K562 (cell line): ENCODE results near the gene KRTCAP2. TPM values are rescaled to one million over a fixed set of nuclear protein-coding genes. Genes with fewer than 3 reads are reported as not detected.

Experiments used
- ASH1L ChIP-seq: fragments of 450-650 bp; IDR thresholded peaks from 2 replicates; pipeline ENCODE4 v1.6.1; 2018; ENCODE audit warnings: borderline replicate concordance, mild to moderate bottlenecking, low read depth; ENCODE audit not compliant: partially characterized antibody
- BMI1 ChIP-seq: fragments of 150-350 bp; IDR thresholded peaks from 2 replicates; pipeline ENCODE4 v1.6.1; 2014; ENCODE audit warnings: low read length
- CBFA2T2 ChIP-seq: fragments of 450-650 bp; conservative IDR thresholded peaks from 2 replicates; pipeline ENCODE4 v1.6.1; 2017; ENCODE audit warnings: mild to moderate bottlenecking
- CTCF ChIP-seq, 3 experiments: IDR thresholded peaks in 2 of 3; conservative IDR thresholded peaks in 1 of 3; 2 replicates each; pipeline ENCODE4 v1.5.1; 2011 to 2012; ENCODE audit warnings: low read length in 3 of 3, mild to moderate bottlenecking in 3 of 3, control low read depth in 2 of 3, improper control_type of control experiment in 1 of 3, inconsistent platforms in 1 of 3, low read depth in 1 of 3, mixed read lengths in 1 of 3, moderate library complexity in 1 of 3; ENCODE audit not compliant: insufficient read depth in 2 of 3
- E2F6 ChIP-seq, 2 experiments: IDR thresholded peaks; 2 replicates each; pipeline ENCODE4 v1.6.1; 2011; ENCODE audit warnings: borderline replicate concordance in 1 of 2, control low read depth in 1 of 2, low read depth in 1 of 2, low read length in 1 of 2, mild to moderate bottlenecking in 1 of 2, mixed read lengths in 1 of 2, moderate library complexity in 1 of 2; ENCODE audit not compliant: insufficient read depth in 1 of 2, insufficient read length in 1 of 2, poor library complexity in 1 of 2, severe bottlenecking in 1 of 2; ENCODE audit errors: extremely low read depth in 1 of 2
- EP400 ChIP-seq: fragments of 450-650 bp; IDR thresholded peaks from 2 replicates; pipeline ENCODE4 v1.6.1; 2017; ENCODE audit warnings: antibody characterized with exemption, mild to moderate bottlenecking, moderate library complexity
- EZH2 ChIP-seq: IDR thresholded peaks from 2 replicates; pipeline ENCODE4 v1.6.1; 2012; ENCODE audit warnings: low read depth, mild to moderate bottlenecking, inconsistent platforms, low read length, borderline replicate concordance
- FUS ChIP-seq: fragments of 200-400 bp; formaldehyde crosslinking; optimal IDR thresholded peaks from 2 replicates; pipeline ENCODE3; 2017; ENCODE audit warnings: low read depth, low read length
- GATA2 ChIP-seq: sonication (generic); formaldehyde crosslinking; IDR thresholded peaks from 2 replicates; pipeline ENCODE4 v1.4.0; 2020; ENCODE audit warnings: mild to moderate bottlenecking, missing genetic modification reagents
- HDAC3 ChIP-seq: fragments of 450-650 bp; IDR thresholded peaks from 2 replicates; pipeline ENCODE4 v1.6.1; 2018; ENCODE audit warnings: borderline replicate concordance, mild to moderate bottlenecking, moderate library complexity; ENCODE audit not compliant: partially characterized antibody
- HDAC6 ChIP-seq: IDR thresholded peaks from 2 replicates; pipeline ENCODE4 v1.6.1; 2012; ENCODE audit warnings: low read depth, mild to moderate bottlenecking, control low read depth, inconsistent platforms, low read length, moderate library complexity
- HES1 ChIP-seq: fragments of 450-650 bp; IDR thresholded peaks from 2 replicates; pipeline ENCODE4 v1.6.1; 2016; ENCODE audit warnings: low read depth, mild to moderate bottlenecking, moderate library complexity
- HNRNPH1 ChIP-seq: fragments of 200-400 bp; formaldehyde crosslinking; optimal IDR thresholded peaks from 2 replicates; pipeline ENCODE3; 2017; ENCODE audit warnings: low read depth, mild to moderate bottlenecking, low read length, moderate library complexity
- KDM2B ChIP-seq: fragments of 250-450 bp; sonication (Bioruptor Pico); IDR thresholded peaks from 2 replicates; pipeline ENCODE4 v1.8.0; 2021; ENCODE audit warnings: mild to moderate bottlenecking, moderate library complexity
- MYBL2 ChIP-seq, 2 experiments: fragments of 450-650 bp in 1 of 2; sonication (generic) in 1 of 2; formaldehyde crosslinking in 1 of 2; IDR thresholded peaks; 2 replicates each; pipeline versions ENCODE4 v1.6.1 to v1.8.1; 2017 to 2022; ENCODE audit warnings: borderline replicate concordance in 1 of 2, inconsistent platforms in 1 of 2, low read depth in 1 of 2, mild to moderate bottlenecking in 1 of 2, missing genetic modification reagents in 1 of 2, moderate library complexity in 1 of 2
- NR3C1 ChIP-seq: sonication (generic); formaldehyde crosslinking; IDR thresholded peaks from 2 replicates; pipeline ENCODE4 v1.8.1; 2022; ENCODE audit warnings: missing genetic modification reagents
- PRPF4 ChIP-seq: fragments of 200-400 bp; formaldehyde crosslinking; IDR thresholded peaks from one replicate; pipeline ENCODE4 v1.6.1; 2017; ENCODE audit warnings: low read length, low read depth, mild to moderate bottlenecking; ENCODE audit not compliant: insufficient read depth, poor library complexity, severe bottlenecking
- TAF1 ChIP-seq: IDR thresholded peaks from 2 replicates; pipeline ENCODE4 v1.6.1; 2011; ENCODE audit warnings: mild to moderate bottlenecking, low read length, moderate library complexity; ENCODE audit not compliant: insufficient read depth, control insufficient read depth, severe bottlenecking; ENCODE audit errors: extremely low read depth
- USF2 ChIP-seq: sonication (generic); formaldehyde crosslinking; IDR thresholded peaks from 2 replicates; pipeline ENCODE4 v1.5.0; 2020; ENCODE audit warnings: missing genetic modification reagents
- ZBTB1 ChIP-seq: sonication (generic); formaldehyde crosslinking; IDR thresholded peaks from 2 replicates; pipeline ENCODE4 v1.8.1; 2023; ENCODE audit warnings: missing genetic modification reagents, low read depth, mild to moderate bottlenecking, borderline replicate concordance
- ZNF586 ChIP-seq: fragments of 450-650 bp; formaldehyde crosslinking; conservative IDR thresholded peaks from 2 replicates; pipeline ENCODE4 v1.4.0; 2020; ENCODE audit warnings: mild to moderate bottlenecking, moderate library complexity
- polyA plus RNA-seq, 8 experiments: library from polyadenylated mRNA; depleted of rRNA in 4 of 8; stranded (reverse) in 5 of 8; unstranded in 3 of 8; fragments of >200 nt; fragmentation: Nextera tagmentation in 2 of 8; fragmentation: Illumina TruSeq in 1 of 8; extraction: Ambion mirVana in 2 of 8; extraction: Trizol in 1 of 8; gene quantifications; 2 replicates each; pipeline versions ENCODE4 v1.2.1 to v1.2.3, GENCODE V29; 2011 to 2014; ENCODE audit warnings: inconsistent platforms in 1 of 8, missing spikeins in 1 of 8
- total RNA-seq, 7 experiments: library from RNA; depleted of rRNA in 6 of 7; stranded (reverse); fragments of >200 nt in 6 of 7; fragmentation: Illumina TruSeq in 2 of 7; extraction: Trizol in 2 of 7; gene quantifications; 2 replicates each; pipeline versions ENCODE4 v1.2.1 to v1.2.3, GENCODE V29; 2011 to 2021; ENCODE audit warnings: low replicate concordance in 1 of 7

KRTCAP2 gene
- total and polyA plus RNA-seq, 9 of the 15 experiments (the other 6 are each of a cell fraction or from before 2014, with no cell fraction given), result 126 to 436 (median 244) TPM

- peak; percentile 95 to 99 (median 95) for TF ChIP-seq CTCF (IDR thresholded peaks at IDR 0.05 in 2 of 3, conservative IDR thresholded peaks at IDR 0.05 in 1 of 3; ENCODE audit: insufficient read depth in 2 of 3, low read depth in 1 of 3, low read length in 3 of 3)
- TF ChIP-seq GATA2 (CRISPR knock-in tag), result no peak
- TF ChIP-seq ASH1L, result no peak
- TF ChIP-seq HDAC6, result no peak
- TF ChIP-seq KDM2B, result no peak
- TF ChIP-seq USF2 (CRISPR knock-in tag), result no peak
- TF ChIP-seq E2F6 (IDR thresholded peaks at IDR 0.05; ENCODE audit: borderline replicate concordance in 1 of 2, extremely low read depth in 1 of 2, insufficient read depth in 1 of 2, insufficient read length in 1 of 2, low read depth in 1 of 2, low read length in 1 of 2, poor library complexity in 1 of 2, severe bottlenecking in 1 of 2), result peak in 1 of 2 experiments; percentile 54
- TF ChIP-seq EZH2, result no peak
- TF ChIP-seq TAF1, result peak; percentile 82
- no peak for TF ChIP-seq FUS
- peak; percentile 94 for TF ChIP-seq ZBTB1 (CRISPR knock-in tag)
- no peak for TF ChIP-seq MYBL2 (IDR thresholded peaks at IDR 0.05; ENCODE audit: low read depth)
- no peak for TF ChIP-seq MYBL2 (CRISPR knock-in tag; IDR thresholded peaks at IDR 0.05; ENCODE audit: borderline replicate concordance)
- TF ChIP-seq NR3C1 (CRISPR knock-in tag), result no peak
- no peak for TF ChIP-seq HNRNPH1
- TF ChIP-seq BMI1, result no peak
- TF ChIP-seq ZNF586 (CRISPR knock-in tag), result no peak
- TF ChIP-seq CBFA2T2, result no peak
- TF ChIP-seq PRPF4, result no peak
- TF ChIP-seq EP400, result peak; percentile 76
- no peak for TF ChIP-seq HES1
- no peak for TF ChIP-seq HDAC3
These were observed 20.3 kb upstream of the KRTCAP2 start (continued) for GRCh38 chr1:155193275-155193990.
